Fibroblast of skin of scalp (primary cell): ENCODE data around the gene SHMT2.
"Not testable (repeated sequence)": the region's sequence is repeated elsewhere in the genome, so short reads cannot be mapped to it uniquely, and the experiment has no call there.

ENCODE experiments used
- DNase-seq: peaks from one replicate; pipeline ENCODE4 v3.0.0-alpha.2; 2013

Gene SHMT2

GRCh38 chr12:57266681-57267080 lies 37.2 kb downstream of the SHMT2 start:
- no peak for DNase-seq

GRCh38 chr12:57268264-57268663 lies 38.8 kb downstream of the SHMT2 start:
- DNase-seq = no peak

GRCh38 chr12:57270966-57271470 lies 41.5 kb downstream of the SHMT2 start:
- DNase-seq = no peak

- no peak for DNase-seq
Measured at GRCh38 chr12:57272337-57273151, 43.0 kb downstream of the SHMT2 start.

GRCh38 chr12:57273516-57273915 lies 44.0 kb downstream of the SHMT2 start:
- DNase-seq = no peak

GRCh38 chr12:57276233-57276632 lies 46.7 kb downstream of the SHMT2 start:
- DNase-seq = not testable (repeated sequence)

- DNase-seq = peak; percentile 35
Measured at GRCh38 chr12:57276935-57277563, 47.5 kb downstream of the SHMT2 start.

- DNase-seq = no peak
Measured at GRCh38 chr12:57278465-57279381, 49.2 kb downstream of the SHMT2 start.

- peak; percentile 87 for DNase-seq
Measured at GRCh38 chr12:57280211-57281062, 50.9 kb downstream of the SHMT2 start.

- DNase-seq = not testable (repeated sequence)
Measured at GRCh38 chr12:57282073-57282472, 52.6 kb downstream of the SHMT2 start.
